Stimulated activated CD4-positive, alpha-beta T cell treated with anti-CD3 and anti-CD28 coated beads, Interleukin-4, amount 100 ng/mL, for 1 hour (primary cell): ENCODE data around the gene MS4A1.
"Not testable (repeated sequence)": the region's sequence is repeated elsewhere in the genome, so short reads cannot be mapped to it uniquely, and the experiment has no call there.

Experiments
- DNase-seq: peaks from one replicate; pipeline ENCODE4 v3.0.0-alpha.2; 2020

MS4A1 gene

DNA sequence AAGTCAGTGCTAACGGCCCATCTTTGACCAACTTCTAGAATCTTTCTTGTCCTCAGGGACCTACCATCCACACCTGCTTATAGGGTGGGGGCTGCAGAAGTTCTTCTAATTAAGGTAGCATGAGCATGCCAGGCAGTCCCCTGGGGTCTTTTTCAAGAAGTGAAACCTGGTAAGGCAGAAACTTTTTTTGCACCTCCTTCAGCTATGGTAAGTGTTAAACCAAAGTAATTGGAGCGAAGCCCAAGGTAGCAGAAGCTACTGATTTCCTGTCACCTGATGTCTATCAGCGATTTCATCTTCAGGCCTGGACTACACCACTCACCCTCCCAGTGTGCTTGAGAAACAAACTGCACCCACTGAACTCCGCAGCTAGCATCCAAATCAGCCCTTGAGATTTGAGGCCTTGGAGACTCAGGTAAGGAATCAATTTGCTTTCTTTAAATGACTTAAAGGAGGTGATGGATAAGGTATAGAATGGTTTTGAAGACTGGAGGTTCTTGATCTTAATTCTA lies at the start of gene MS4A1:
Gene MS4A1 (plus strand): TSS at position 317 of the 512 bp plus-strand sequence. CDS start 6,528 bp downstream, outside the sequence.
- DNase-seq = no peak

DNA sequence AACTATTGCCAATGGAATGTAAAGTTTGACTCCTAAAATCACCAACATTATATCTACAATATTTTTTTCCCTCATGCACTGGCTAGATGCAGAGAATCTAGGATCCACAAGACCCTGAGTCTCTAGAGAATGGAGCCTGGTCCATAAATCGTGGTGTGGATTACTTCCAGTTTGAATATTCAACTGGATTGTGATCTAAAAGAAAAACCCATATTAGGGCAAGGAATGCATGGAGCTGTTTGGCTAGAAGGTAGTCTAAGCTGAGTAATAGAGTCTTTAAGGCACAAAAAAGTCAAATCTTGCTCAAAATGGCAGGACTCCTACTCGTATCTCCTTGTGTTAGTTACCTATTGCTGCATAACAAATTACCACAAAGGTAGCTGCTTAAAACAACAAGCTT lies 35.6 kb upstream of the MS4A1 start:
- DNase-seq = no peak

- DNase-seq = no peak
Measured at GRCh38 chr11:60422609-60423008, 33.0 kb upstream of the MS4A1 start.

DNA sequence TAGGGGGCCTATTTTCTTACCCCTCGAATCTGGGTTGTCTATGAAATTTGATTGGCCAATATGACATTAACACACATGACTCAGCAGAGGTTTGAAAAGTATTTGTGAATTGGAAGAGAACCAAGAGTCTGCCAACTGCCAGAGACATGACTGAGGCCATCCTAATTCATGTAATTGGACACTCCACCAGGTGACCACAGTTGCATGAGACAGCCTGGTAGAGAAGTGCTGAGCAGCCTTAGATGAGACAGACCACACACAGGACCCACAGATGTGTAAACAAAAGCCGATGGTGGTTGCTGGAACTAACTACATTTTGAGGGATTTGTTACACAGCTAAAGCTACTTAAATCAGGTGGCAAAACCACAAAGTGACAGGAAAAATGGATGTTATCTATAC lies 27.1 kb upstream of the MS4A1 start:
- no peak for DNase-seq

GRCh38 chr11:60429272-60429671 lies 26.4 kb upstream of the MS4A1 start, which contains the start of gene MS4A5:
MS4A5 (plus strand) TSS chr11:60429572; CDS start chr11:60429675, 103 bp downstream.
- DNase-seq = no peak

DNA sequence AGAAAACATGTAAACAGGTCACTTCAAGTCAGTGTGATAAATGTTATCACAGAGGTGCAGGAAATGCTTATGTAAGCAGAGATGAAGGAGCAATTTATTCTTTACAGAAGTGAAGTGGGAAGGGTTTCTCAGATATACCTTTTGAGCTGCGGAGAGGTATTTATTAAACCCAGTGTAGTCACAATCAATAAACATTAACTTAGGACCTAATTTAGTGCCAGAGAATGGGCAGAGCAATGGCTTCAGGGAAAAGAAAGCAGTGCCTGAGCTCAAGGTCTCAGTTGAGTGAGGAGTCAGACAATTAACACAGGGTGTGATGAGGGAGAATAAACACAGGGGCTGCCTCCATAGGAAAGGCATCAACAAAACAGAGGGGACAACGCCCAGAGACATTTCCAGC lies 24.4 kb upstream of the MS4A1 start:
- no peak for DNase-seq

GRCh38 chr11:60433401-60433800 lies 22.2 kb upstream of the MS4A1 start:
- no peak for DNase-seq

- DNase-seq = no peak
Measured at GRCh38 chr11:60447070-60447469, 8.6 kb upstream of the MS4A1 start.

GRCh38 chr11:60447846-60448245 lies 7.8 kb upstream of the MS4A1 start:
- no peak for DNase-seq

GRCh38 chr11:60451185-60451584 lies 4.5 kb upstream of the MS4A1 start:
- not testable (repeated sequence) for DNase-seq

- DNase-seq = no peak
Measured at GRCh38 chr11:60454212-60454611, 1.4 kb upstream of the MS4A1 start.

- no peak for DNase-seq
Measured at GRCh38 chr11:60457576-60457975, 1.9 kb downstream of the MS4A1 start.

DNA sequence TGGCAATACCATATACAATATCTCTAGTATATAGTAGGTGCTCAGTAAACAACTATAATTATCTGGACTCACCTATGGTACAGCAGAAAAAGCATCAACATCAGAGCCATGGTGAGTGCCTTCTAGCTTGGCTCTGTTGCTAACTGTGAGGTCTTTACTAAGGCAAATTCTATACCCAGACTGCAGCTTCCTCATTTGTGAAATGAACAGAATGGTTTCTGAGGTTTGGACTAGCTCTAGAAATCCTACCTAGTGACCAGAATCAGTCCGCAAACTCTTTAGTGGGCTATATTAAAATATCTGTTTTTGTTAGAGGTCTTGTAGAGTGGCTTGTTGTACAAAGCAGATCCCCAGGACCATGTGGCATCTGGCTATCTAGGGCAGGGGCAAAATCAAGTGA lies 3.7 kb downstream of the MS4A1 start:
- no peak for DNase-seq

DNA sequence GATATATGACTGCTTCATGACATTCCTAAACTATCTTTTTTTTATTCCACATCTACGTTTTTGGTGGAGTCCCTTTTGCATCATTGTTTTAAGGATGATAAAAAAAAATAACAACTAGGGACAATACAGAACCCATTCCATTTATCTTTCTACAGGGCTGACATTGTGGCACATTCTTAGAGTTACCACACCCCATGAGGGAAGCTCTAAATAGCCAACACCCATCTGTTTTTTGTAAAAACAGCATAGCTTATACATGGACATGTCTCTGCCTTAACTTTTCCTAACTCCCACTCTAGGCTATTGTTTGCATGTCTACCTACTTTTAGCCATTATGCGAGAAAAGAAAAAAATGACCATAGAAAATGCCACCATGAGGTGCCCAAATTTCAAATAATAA lies 13.2 kb downstream of the MS4A1 start:
- DNase-seq = no peak

DNA sequence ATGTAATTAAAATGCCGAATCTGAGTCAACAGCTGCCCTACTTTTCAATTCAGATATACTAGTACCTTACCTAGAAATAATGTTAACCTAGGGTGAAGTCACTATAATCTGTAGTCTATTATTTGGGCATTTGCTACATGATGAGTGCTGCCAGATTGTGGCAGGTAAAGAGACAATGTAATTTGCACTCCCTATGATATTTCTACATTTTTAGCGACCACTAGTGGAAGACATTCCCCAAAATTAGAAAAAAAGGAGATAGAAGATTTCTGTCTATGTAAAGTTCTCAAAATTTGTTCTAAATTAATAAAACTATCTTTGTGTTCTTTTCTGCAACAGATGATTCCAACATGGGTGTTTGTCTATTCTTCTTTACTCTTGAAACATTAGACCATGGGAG lies 14.1 kb downstream of the MS4A1 start:
- DNase-seq = no peak

DNA sequence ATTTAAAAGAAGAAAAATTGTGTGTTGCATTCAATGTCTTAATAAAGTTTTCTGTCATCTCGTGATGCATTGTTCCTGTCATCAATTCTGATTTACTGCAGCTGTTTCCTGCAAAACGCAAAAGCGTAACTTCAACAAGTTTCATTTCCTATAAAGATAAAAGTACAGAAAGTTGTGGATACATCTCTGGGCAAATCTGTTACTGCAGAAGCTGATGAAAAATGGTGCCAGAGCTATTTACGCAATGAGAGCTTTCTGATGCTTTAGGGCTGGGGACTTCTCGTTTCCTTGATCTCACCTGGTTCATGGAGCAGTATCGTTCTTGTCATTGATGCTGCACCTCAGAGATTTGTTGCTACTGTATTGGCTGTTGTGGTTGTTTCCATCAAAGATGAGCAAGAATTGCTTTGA lies 21.4 kb downstream of the MS4A1 start:
- DNase-seq = no peak

- no peak for DNase-seq
Measured at GRCh38 chr11:60482361-60482760, 26.7 kb downstream of the MS4A1 start.

DNA sequence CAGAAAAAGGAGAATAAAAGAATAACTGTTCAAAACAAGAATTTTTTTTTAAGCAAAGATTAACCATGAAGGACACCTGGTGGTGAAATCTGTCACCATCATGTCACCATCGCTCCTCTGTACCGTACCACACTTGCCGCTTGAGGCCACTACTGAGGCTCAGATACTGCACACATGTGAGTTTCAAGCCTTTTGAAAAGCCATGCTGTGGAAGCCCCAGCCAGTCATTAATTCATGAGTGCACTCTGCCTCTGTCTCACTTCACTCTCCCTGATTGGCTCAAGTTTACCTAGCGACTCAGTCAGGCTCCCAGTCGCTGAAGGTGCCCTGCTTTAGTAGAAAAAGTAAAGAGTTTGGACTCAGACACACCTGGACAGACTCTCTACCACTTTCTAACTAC lies 30.3 kb downstream of the MS4A1 start:
- no peak for DNase-seq

DNA sequence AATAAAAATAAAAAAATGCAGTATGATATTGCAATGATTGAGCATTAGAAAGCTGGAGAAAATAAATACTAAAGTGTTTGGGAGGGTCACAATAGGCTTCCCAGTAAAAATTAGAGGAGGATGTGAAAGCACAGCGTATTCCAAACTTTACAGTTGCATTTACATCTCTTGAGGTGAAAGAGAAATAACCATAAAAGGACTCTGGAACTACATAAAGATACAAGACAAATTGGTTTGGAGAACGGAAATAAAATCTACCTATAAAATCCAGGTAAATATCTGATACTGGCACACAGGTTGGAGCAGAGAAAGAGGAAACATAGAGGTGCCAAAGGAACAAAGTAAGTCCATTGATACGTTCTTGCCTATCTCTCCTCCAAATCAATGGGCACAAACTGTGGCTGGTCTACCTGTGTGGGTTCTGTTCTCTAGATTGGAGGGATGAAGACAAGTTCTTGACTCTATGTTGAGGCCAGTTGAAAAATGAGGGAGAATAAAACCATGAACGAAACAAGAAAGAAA lies 36.9 kb downstream of the MS4A1 start, which contains the start of gene MS4A12:
Gene MS4A12 (plus strand): TSS at position 291 of the 522 bp plus-strand sequence. CDS start 4,541 bp downstream, outside the sequence.
- DNase-seq = no peak

DNA sequence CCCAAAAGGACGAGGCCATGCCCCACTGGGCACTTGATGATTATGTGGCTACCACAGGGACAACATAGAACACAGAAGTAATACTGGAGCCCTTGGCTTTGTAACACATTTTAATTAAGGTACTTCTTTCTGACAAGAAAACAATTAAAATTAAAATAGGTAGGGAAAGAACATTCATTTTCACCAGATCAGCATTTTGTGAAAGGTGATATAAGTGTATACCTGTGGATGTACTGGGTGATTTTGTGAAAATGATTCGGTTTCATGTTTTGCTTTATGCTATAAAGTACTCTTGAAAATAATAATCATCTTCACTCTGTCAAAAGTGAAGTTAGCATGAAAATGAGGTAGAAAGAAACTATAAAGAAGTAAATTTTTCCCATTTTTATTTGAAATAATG lies 37.8 kb downstream of the MS4A1 start:
- no peak for DNase-seq

- DNase-seq = no peak
Measured at GRCh38 chr11:60498399-60498798, 42.8 kb downstream of the MS4A1 start.

GRCh38 chr11:60498853-60499252 lies 43.2 kb downstream of the MS4A1 start:
- no peak for DNase-seq

DNA sequence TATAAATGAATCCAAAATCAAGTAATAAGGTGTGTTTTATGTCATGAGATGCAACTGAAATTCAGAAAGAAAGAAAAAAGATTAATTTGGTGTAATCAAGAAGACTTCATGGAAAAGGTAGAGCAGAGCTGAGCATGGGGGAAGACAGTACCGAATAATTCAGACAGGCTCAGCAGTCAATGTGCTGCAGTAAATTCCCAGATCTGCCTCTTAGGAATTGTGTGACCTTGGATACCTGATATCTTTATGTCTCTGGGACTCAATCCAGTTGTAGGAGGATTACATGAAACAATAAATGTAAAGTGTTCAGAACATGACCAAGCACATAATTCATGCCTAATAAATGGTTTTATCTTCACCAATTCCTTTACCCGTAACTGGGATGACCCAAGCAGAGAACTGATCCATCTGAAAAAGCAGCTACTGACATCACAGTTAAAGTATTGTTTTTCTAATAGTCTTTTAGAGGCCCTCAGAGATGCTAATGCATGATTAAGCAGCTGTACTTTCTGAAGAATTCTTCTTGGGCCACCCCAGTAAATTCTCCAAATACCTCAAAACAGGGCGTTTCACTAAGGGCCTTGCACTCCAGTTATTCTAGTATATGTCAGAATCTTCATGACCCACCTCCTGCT lies 44.7 kb downstream of the MS4A1 start:
- DNase-seq = no peak

- DNase-seq = no peak
Measured at GRCh38 chr11:60502221-60502775, 46.7 kb downstream of the MS4A1 start.
